OCI-LY7 (cell line): ENCODE results near the gene MINDY3. TPM values are rescaled to one million over a fixed set of nuclear protein-coding genes. Genes with fewer than 3 reads are reported as not detected.

Experiments
- BruUV-seq: library from RNA; stranded (reverse); fragments of 400-500 nt; replicated peaks from 2 replicates; lab custom pipeline; 2021; lab: Mats Ljungman, UMichigan
- CTCF ChIA-PET: fragments of 300-600 bp; sonication (Branson Sonifier 250); formaldehyde crosslinking; loops from one replicate; lab custom pipeline; 2022; ENCODE audit warnings: antibody characterized with exemption; ENCODE audit not compliant: unreplicated experiment; lab: Charles Lee
- POLR2A ChIA-PET: fragments of 300-600 bp; sonication (Branson Sonifier 250); formaldehyde crosslinking; loops from one replicate; lab custom pipeline; 2022; ENCODE audit warnings: antibody characterized with exemption; lab: Charles Lee
- DNase-seq: peaks from one replicate; pipeline ENCODE4 v3.0.0-alpha.2; 2015; ENCODE audit warnings: low spot score
- H2AFZ ChIP-seq: fragments of 200-600 bp; sonication (generic), shearing (Covaris generic); 2 replicates; pipeline ENCODE4 v1.6.1; 2014; ENCODE audit warnings: mild to moderate bottlenecking, antibody characterized with exemption, low read length, moderate library complexity
- H3K27ac ChIP-seq: fragments of 200-600 bp; sonication (generic); 2 replicates; pipeline ENCODE4 v1.5.1; 2014; ENCODE audit warnings: mixed run types, low read depth, mild to moderate bottlenecking, moderate library complexity, low read length, inconsistent platforms; ENCODE audit not compliant: poor library complexity, severe bottlenecking
- H3K36me3 ChIP-seq: fragments of 200-600 bp; sonication (generic); 2 replicates; pipeline ENCODE4 v1.6.1; 2014; ENCODE audit warnings: mild to moderate bottlenecking, antibody characterized with exemption, low read length, moderate library complexity, mixed read lengths; ENCODE audit not compliant: insufficient read depth
- H3K4me1 ChIP-seq: fragments of 200-600 bp; sonication (generic); 2 replicates; pipeline ENCODE4 v1.5.1; 2014; ENCODE audit warnings: mild to moderate bottlenecking, low read length; ENCODE audit not compliant: insufficient read depth, poor library complexity, severe bottlenecking
- H3K4me2 ChIP-seq: fragments of 200-600 bp; sonication (generic); 2 replicates; pipeline ENCODE4 v1.6.1; 2014; ENCODE audit warnings: mild to moderate bottlenecking, low read length
- H3K4me3 ChIP-seq: fragments of 200-600 bp; sonication (generic); 2 replicates; pipeline ENCODE4 v1.5.1; 2014; ENCODE audit warnings: mild to moderate bottlenecking, low read depth, low read length; ENCODE audit not compliant: poor library complexity, severe bottlenecking
- H3K79me2 ChIP-seq: fragments of 200-600 bp; sonication (generic); 2 replicates; pipeline ENCODE4 v1.6.1; 2016; ENCODE audit warnings: low read depth, mild to moderate bottlenecking, low read length, moderate library complexity, mixed read lengths; ENCODE audit not compliant: insufficient read depth
- H3K9me2 ChIP-seq: fragments of 200-600 bp; sonication (generic); 2 replicates; pipeline ENCODE4 v1.6.1; 2016; ENCODE audit warnings: mild to moderate bottlenecking, low read length, mixed read lengths; ENCODE audit not compliant: insufficient read depth
- H3K9me3 ChIP-seq: fragments of 200-600 bp; sonication (generic); 2 replicates; pipeline ENCODE4 v1.6.1; 2014; ENCODE audit warnings: mild to moderate bottlenecking, mixed run types, low read length, mixed read lengths
- H4K20me1 ChIP-seq: fragments of 200-600 bp; sonication (generic); 2 replicates; pipeline ENCODE4 v1.6.1; 2014; ENCODE audit warnings: mild to moderate bottlenecking, antibody characterized with exemption, low read length, moderate library complexity, mixed read lengths; ENCODE audit not compliant: insufficient read depth
- EZH2phosphoT487 ChIP-seq: fragments of 200-600 bp; sonication (generic); IDR thresholded peaks from 2 replicates; pipeline ENCODE4 v1.6.1; 2018; ENCODE audit warnings: low read depth, borderline replicate concordance, mild to moderate bottlenecking, mixed run types, antibody characterized with exemption, low read length, moderate library complexity, mixed read lengths
- intact Hi-C: fragments of 100-400 bp; cut with micrococcal nuclease; formaldehyde crosslinking; loops from one replicate; pipeline ENCODE4 v1.10.0; 2022; ENCODE audit not compliant: unreplicated experiment
- total RNA-seq, 2 experiments: library from RNA; depleted of rRNA in 1 of 2; stranded (reverse); fragments of >200 nt in 1 of 2; shearing (Covaris generic) in 1 of 2; gene quantifications; 2 replicates each; pipeline ENCODE4 v1.2.3, GENCODE V29; 2014 to 2022
- TF ChIP-seq, protein P1 (sequence below): fragments of 200-600 bp; sonication (generic); conservative IDR thresholded peaks from 2 replicates; pipeline ENCODE4 v1.5.1; 2014; ENCODE audit warnings: mild to moderate bottlenecking, antibody characterized with exemption, low read length, moderate library complexity, mixed read lengths

The MINDY3 gene
- total RNA-seq, 2 experiments from 2014 or later, result 15.7 to 23.3 TPM

DNA sequence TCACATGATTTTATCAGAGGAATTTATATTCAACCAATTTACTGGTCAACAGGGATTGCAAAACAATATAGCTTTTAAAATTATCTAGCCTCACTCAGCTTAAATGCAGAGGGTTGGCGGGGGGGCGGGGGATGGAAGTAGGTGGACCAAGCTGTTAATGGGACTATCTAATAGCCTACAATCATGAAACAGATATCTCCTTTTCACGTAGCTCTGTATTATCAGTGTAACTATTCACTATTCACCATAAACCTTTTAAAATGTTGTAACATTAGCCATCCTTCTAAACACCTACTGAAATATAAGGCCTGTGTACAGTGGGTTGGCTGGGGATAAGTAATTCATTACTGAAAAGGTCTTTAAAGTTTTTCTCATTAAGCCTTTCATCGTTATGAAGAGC, 56.2 kb downstream of the MINDY3 start:
- Histone ChIP-seq H3K9me3 (no peaks in the 10 kb centered on the region), H4K20me1 (no peaks in the 10 kb centered on the region), H2AFZ (no peak overlapping the region), H3K4me1 (no peaks in the 10 kb centered on the region), H3K79me2 (no peaks in the 10 kb centered on the region), H3K4me2 (no peak overlapping the region), H3K27ac (no peak overlapping the region), H3K36me3 (peaks cover 11% of the 10 kb centered on the region), H3K9me2 (no peaks in the 10 kb centered on the region), H3K4me3 (no peak overlapping the region)
- POLR2A ChIA-PET, result interaction anchor here (0.6 to 2.3 kb wide), 4 partner anchors 11 to 1788 kb away, joined by 3 to 8 read pairs (median 8); no protein-coding TSS in a partner anchor
- no peak for DNase-seq
- BruUV-seq, result no TSS peak
- intact Hi-C loops, result no loop called here
- TF ChIP-seq, protein P1, sequence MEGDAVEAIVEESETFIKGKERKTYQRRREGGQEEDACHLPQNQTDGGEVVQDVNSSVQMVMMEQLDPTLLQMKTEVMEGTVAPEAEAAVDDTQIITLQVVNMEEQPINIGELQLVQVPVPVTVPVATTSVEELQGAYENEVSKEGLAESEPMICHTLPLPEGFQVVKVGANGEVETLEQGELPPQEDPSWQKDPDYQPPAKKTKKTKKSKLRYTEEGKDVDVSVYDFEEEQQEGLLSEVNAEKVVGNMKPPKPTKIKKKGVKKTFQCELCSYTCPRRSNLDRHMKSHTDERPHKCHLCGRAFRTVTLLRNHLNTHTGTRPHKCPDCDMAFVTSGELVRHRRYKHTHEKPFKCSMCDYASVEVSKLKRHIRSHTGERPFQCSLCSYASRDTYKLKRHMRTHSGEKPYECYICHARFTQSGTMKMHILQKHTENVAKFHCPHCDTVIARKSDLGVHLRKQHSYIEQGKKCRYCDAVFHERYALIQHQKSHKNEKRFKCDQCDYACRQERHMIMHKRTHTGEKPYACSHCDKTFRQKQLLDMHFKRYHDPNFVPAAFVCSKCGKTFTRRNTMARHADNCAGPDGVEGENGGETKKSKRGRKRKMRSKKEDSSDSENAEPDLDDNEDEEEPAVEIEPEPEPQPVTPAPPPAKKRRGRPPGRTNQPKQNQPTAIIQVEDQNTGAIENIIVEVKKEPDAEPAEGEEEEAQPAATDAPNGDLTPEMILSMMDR, result no peak
- no peak for TF ChIP-seq EZH2phosphoT487
- CTCF ChIA-PET, result no interaction called here

DNA sequence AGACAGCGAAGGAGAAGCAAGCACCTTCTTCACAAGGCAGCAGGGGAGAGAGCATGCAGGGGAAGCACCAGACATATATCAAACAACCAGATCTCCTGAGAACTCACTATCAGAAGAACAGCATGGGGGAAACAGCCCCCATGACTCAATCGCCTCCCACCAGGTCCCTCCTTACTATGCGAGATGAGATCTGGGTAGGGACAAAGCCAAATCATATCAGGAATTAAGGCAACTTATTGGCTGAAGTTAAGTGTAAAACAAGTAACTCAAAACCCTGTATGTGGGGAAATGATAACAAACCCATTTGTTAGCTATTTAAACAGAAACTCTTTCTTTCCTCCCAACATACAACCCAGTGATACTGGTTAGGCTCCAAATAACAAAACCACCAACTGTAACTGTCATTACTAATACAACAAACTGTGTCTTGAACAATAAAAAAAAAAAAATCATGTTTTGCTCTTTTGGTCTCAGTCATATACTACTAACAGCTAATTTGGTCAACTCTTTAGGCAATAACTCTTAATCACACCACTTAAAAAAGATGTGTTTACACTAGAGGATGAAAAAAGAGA, 57.8 kb downstream of the MINDY3 start:
- Histone ChIP-seq H3K9me3 (no peaks in the 10 kb centered on the region), H3K36me3 (peaks cover 11% of the 10 kb centered on the region), H4K20me1 (no peaks in the 10 kb centered on the region), H3K4me1 (no peaks in the 10 kb centered on the region), H2AFZ (no peak overlapping the region), H3K79me2 (no peaks in the 10 kb centered on the region), H3K4me3 (no peak overlapping the region), H3K9me2 (no peaks in the 10 kb centered on the region), H3K27ac (no peak overlapping the region), H3K4me2 (no peak overlapping the region)
- ChIA-PET CTCF (no interaction called here), POLR2A (interaction anchor here (1.0 to 2.3 kb wide), 2 partner anchors 9 to 14 kb away, joined by 3 to 8 read pairs; no protein-coding TSS in a partner anchor)
- intact Hi-C loops, result no loop called here
- no peak for TF ChIP-seq EZH2phosphoT487
- TF ChIP-seq, protein P1, result no peak
- no peak for DNase-seq
- BruUV-seq, result no TSS peak

DNA sequence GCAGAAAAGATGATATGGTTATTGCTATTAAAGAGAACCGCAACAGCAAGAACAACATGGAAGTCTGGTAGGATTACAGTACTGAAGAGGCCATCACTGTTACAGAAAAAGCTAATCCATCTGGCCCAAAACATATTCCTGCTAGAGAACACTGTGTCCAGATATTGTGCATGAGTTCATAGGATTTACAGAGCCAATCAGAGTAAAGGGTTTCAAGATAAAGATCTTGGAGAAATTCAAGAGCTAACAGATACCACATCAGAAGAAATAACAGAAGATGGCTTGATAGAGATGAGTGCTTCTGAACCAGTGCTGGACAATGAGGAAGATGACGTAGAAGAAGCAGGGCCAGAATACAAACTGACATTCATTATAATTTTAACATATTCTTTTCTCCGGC, 58.7 kb downstream of the MINDY3 start:
- ChIA-PET POLR2A (no interaction called here), CTCF (no interaction called here)
- H3K36me3 ChIP-seq, result peaks cover 11% of the 10 kb centered on the region
- H2AFZ ChIP-seq, result no peak overlapping the region
- H3K4me2 ChIP-seq, result no peak overlapping the region
- BruUV-seq, result no TSS peak
- TF ChIP-seq, protein P1, result no peak
- TF ChIP-seq EZH2phosphoT487, result no peak
- H3K9me3 ChIP-seq, result no peaks in the 10 kb centered on the region
- intact Hi-C loops, result no loop called here
- no peaks in the 10 kb centered on the region for H4K20me1 ChIP-seq
- no peak for DNase-seq
- H3K27ac ChIP-seq, result no peak overlapping the region
- H3K79me2 ChIP-seq, result no peaks in the 10 kb centered on the region
- H3K4me1 ChIP-seq, result no peaks in the 10 kb centered on the region
- H3K4me3 ChIP-seq, result no peak overlapping the region
- H3K9me2 ChIP-seq, result no peaks in the 10 kb centered on the region
